ENCODE measurements around the gene QPCTL.
"Not testable (repeated sequence)": the region's sequence is repeated elsewhere in the genome, so short reads cannot be mapped to it uniquely, and the experiment has no call there.

The QPCTL gene

DNA sequence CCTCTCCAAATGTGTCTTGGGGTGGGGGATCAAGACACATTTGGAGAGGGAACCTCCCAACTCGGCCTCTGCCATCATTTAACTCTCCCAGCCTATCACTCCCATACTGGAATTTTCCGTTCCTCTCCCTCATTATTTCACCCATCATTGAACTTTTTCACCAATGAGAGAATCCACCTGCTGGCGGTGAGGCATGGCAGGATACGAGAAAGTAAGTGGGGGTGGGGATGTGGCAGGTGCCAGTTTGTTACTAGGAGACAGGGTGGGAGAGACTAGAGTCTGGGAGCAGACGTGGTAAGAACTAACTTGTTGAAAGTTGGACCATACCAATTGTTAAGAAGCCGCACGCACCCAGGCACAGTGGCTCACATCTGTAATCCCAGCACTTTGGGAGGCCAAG is 17.5 kb upstream of the QPCTL start:
- H3K27me3 ChIP-seq (ENCODE audit: control insufficient read depth in 5 of 5, insufficient read depth in 4 of 5, low read length in 5 of 5): peaks cover 24 to 38% (median 32%) of the 10 kb centered on the region in 5 donors
- H3K36me3 ChIP-seq (ENCODE audit: control insufficient read depth in 5 of 5, insufficient read depth in 5 of 5, low read length in 5 of 5): no peaks in the 10 kb centered on the region
- H3K9ac ChIP-seq (ENCODE audit: low read length in 5 of 5): no peak overlapping the region
- H3K9me3 ChIP-seq (ENCODE audit: control insufficient read depth in 5 of 5, low read length in 5 of 5): no peaks in the 10 kb centered on the region
- H3K4me1 ChIP-seq (ENCODE audit: control insufficient read depth in 5 of 5, insufficient read depth in 5 of 5, low read length in 5 of 5): peaks cover 0 to 22% (median 13%) of the 10 kb centered on the region in 5 donors
- H3K27ac ChIP-seq (ENCODE audit: low read depth, low read length): no peak overlapping the region
- H3K4me3 ChIP-seq (ENCODE audit: low read depth in 1 of 5, low read length in 5 of 5): no peak overlapping the region

DNA sequence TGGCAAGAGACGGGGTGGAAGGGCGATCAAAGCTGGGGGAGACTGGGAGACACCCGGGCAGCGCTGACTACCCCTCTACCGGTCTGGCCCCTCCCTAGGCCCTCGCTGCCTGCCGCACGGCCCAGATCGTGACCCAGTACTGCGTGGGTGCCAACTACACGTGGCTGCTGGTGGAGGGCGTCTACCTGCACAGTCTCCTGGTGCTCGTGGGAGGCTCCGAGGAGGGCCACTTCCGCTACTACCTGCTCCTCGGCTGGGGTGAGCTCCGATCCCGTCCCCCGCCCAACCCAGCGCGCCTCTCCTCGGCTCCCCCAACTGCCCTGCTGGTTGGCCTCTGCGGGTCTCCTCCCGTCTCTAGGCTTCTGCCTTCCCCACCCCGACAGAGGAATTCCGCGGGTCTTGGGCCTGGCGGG is 15.6 kb upstream of the QPCTL start:
- no peak overlapping the region for H3K9ac ChIP-seq (ENCODE audit: low read length in 5 of 5)

DNA sequence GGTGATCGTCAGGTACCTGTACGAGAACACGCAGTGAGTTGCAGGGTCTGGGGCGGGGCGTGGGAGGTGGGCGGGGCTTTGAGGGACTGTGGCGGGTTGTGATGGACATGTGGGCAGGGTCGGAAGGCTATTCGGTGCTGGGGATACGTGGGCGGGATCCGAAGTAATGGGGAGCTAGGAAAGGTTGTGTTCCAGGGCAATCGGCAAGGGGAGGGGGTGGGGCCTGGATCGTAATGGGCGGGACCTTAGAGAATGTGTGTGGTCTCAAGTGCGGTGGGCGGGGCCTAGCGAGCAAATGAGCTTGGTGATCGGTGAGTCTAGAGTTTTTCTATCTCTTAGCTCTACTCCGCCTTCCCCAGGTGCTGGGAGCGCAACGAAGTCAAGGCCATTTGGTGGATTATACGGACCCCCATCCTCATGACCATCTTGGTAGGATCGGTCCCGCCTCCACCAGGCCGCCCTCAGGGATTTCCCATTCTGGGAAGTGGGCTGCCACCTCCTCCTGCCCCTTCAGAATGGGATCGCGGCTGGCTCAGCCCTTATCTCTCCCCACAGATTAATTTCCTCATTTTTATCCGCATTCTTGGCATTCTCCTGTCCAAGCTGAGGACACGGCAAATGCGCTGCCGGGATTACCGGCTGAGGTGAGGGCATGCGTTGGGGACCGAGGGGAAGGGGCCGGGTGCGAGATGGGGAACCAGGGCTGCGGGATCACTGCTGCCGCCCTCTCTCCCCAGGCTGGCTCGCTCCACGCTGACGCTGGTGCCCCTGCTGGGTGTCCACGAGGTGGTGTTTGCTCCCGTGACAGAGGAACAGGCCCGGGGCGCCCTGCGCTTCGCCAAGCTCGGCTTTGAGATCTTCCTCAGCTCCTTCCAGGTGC is 14.9 kb upstream of the QPCTL start:
- H3K4me1 ChIP-seq (ENCODE audit: control insufficient read depth in 5 of 5, insufficient read depth in 5 of 5, low read length in 5 of 5): peaks cover 0 to 27% (median 21%) of the 10 kb centered on the region in 5 donors
- peak overlapping the region in 1 of 5 donors; percentile 7 for H3K9ac ChIP-seq (ENCODE audit: low read length in 5 of 5)
- no peak overlapping the region for H3K27ac ChIP-seq (ENCODE audit: low read depth, low read length)
- no peaks in the 10 kb centered on the region for H3K36me3 ChIP-seq (ENCODE audit: control insufficient read depth in 5 of 5, insufficient read depth in 5 of 5, low read length in 5 of 5)
- H3K27me3 ChIP-seq (ENCODE audit: control insufficient read depth in 5 of 5, insufficient read depth in 4 of 5, low read length in 5 of 5): peaks cover 14 to 28% (median 20%) of the 10 kb centered on the region in 5 donors
- H3K4me3 ChIP-seq (ENCODE audit: low read depth in 1 of 5, low read length in 5 of 5): peak overlapping the region in 2 of 5 donors; percentile 1 to 37
- H3K9me3 ChIP-seq (ENCODE audit: control insufficient read depth in 5 of 5, low read length in 5 of 5): no peaks in the 10 kb centered on the region

More for the DNA sequence above, 15.6 kb upstream of the QPCTL start:
- Histone ChIP-seq H3K27me3 (ENCODE audit: control insufficient read depth in 5 of 5, insufficient read depth in 4 of 5, low read length in 5 of 5) (peaks cover 14 to 28% (median 20%) of the 10 kb centered on the region in 5 donors), H3K36me3 (ENCODE audit: control insufficient read depth in 5 of 5, insufficient read depth in 5 of 5, low read length in 5 of 5) (no peaks in the 10 kb centered on the region), H3K27ac (ENCODE audit: low read depth, low read length) (no peak overlapping the region), H3K4me1 (ENCODE audit: control insufficient read depth in 5 of 5, insufficient read depth in 5 of 5, low read length in 5 of 5) (peaks cover 0 to 23% (median 18%) of the 10 kb centered on the region in 5 donors), H3K9me3 (ENCODE audit: control insufficient read depth in 5 of 5, low read length in 5 of 5) (no peaks in the 10 kb centered on the region), H3K4me3 (ENCODE audit: low read depth in 1 of 5, low read length in 5 of 5) (peak overlapping the region in 1 of 5 donors; percentile 9)

DNA sequence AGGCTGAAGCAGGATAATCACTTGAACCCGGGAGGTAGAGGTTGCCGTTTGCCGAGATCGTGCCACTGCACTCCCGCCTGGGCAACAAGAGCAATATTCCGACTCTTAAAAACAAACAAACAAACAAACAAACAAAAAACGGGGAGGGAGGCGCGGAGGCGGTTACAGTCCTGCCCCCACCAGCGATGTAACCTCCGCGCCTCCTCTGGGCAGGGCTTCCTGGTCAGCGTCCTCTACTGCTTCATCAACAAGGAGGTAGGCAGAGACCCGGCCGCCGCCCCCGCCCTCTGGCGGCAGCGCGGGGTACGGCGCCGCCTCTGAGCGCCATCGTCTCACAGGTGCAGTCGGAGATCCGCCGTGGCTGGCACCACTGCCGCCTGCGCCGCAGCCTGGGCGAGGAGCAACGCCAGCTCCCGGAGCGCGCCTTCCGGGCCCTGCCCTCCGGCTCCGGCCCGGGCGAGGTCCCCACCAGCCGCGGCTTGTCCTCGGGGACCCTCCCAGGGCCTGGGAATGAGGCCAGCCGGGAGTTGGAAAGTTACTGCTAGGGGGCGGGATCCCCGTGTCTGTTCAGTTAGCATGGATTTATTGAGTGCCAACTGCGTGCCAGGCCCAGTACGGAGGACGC is 11.0 kb upstream of the QPCTL start:
- Histone ChIP-seq H3K36me3 (ENCODE audit: control insufficient read depth in 5 of 5, insufficient read depth in 5 of 5, low read length in 5 of 5) (peaks cover 0 to 24% (median 18%) of the 10 kb centered on the region in 5 donors), H3K9ac (ENCODE audit: low read length in 5 of 5) (peak overlapping the region in 4 of 5 donors; percentile 7 to 56 (median 42)), H3K27ac (ENCODE audit: low read depth, low read length) (peak overlapping the region; percentile 10), H3K4me1 (ENCODE audit: control insufficient read depth in 5 of 5, insufficient read depth in 5 of 5, low read length in 5 of 5) (peaks cover 0 to 27% (median 21%) of the 10 kb centered on the region in 5 donors), H3K9me3 (ENCODE audit: control insufficient read depth in 5 of 5, low read length in 5 of 5) (no peaks in the 10 kb centered on the region), H3K4me3 (ENCODE audit: low read depth in 1 of 5, low read length in 5 of 5) (peak overlapping the region in 4 of 5 donors; percentile 50 to 55 (median 51)), H3K27me3 (ENCODE audit: control insufficient read depth in 5 of 5, insufficient read depth in 4 of 5, low read length in 5 of 5) (peaks cover 11 to 20% (median 18%) of the 10 kb centered on the region in 5 donors)

DNA sequence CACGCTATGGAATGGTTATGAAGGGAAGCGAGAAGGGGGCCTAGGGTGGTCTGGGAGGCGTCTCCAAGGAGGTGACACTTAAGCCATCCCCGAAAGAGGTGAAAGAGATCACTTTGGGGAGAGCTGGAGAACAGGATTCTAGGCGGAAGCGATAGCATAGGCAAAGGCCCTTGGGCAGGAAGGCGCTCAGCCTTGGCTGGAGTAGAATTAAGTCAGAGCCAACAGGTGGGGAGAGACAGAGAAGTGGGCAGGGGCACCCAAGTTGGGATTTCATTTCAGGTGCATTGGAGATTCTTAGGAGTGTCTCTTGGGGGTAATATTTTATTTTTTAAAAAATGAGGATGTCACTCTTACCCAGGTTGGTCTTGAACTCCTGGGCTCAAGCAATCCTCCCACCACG is 10.3 kb upstream of the QPCTL start:
- Histone ChIP-seq H3K4me1 (ENCODE audit: control insufficient read depth in 5 of 5, insufficient read depth in 5 of 5, low read length in 5 of 5) (peaks cover 0 to 22% (median 21%) of the 10 kb centered on the region in 5 donors), H3K4me3 (ENCODE audit: low read depth in 1 of 5, low read length in 5 of 5) (peak overlapping the region in 2 of 5 donors; percentile 50 to 52), H3K27ac (ENCODE audit: low read depth, low read length) (peak overlapping the region; percentile 10), H3K36me3 (ENCODE audit: control insufficient read depth in 5 of 5, insufficient read depth in 5 of 5, low read length in 5 of 5) (peaks cover 0 to 28% (median 22%) of the 10 kb centered on the region in 5 donors), H3K27me3 (ENCODE audit: control insufficient read depth in 5 of 5, insufficient read depth in 4 of 5, low read length in 5 of 5) (peaks cover 10 to 16% (median 14%) of the 10 kb centered on the region in 5 donors), H3K9ac (ENCODE audit: low read length in 5 of 5) (peak overlapping the region in 4 of 5 donors; percentile 7 to 56 (median 42)), H3K9me3 (ENCODE audit: control insufficient read depth in 5 of 5, low read length in 5 of 5) (no peaks in the 10 kb centered on the region)

DNA sequence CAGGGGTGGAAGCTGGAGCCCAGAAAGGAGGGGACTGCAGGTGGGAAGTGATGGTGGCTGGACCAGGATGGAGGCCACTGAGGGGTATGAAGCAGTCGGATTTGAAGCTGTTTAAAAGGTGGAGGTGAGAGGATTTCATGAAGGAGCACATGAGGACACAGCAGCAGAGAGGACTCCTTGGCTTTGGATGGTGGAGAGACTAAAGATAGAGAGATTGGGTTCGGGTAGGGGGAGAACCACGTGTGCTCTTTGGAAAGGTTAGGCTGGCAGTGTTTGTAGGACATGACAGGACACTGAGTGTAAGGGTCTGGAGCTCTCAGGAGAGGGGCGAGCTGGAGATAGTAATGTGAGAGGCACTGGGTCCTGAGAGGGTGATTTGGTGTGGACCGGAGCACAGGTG is 9.6 kb upstream of the QPCTL start:
- H3K27ac ChIP-seq (ENCODE audit: low read depth, low read length): no peak overlapping the region
- H3K9ac ChIP-seq (ENCODE audit: low read length in 5 of 5): no peak overlapping the region
- no peak overlapping the region for H3K4me3 ChIP-seq (ENCODE audit: low read depth in 1 of 5, low read length in 5 of 5)
- no peaks in the 10 kb centered on the region for H3K9me3 ChIP-seq (ENCODE audit: control insufficient read depth in 5 of 5, low read length in 5 of 5)
- peaks cover 0 to 15% (median 14%) of the 10 kb centered on the region in 5 donors for H3K4me1 ChIP-seq (ENCODE audit: control insufficient read depth in 5 of 5, insufficient read depth in 5 of 5, low read length in 5 of 5)
- peaks cover 0 to 36% (median 30%) of the 10 kb centered on the region in 5 donors for H3K36me3 ChIP-seq (ENCODE audit: control insufficient read depth in 5 of 5, insufficient read depth in 5 of 5, low read length in 5 of 5)
- peaks cover 4 to 10% (median 9%) of the 10 kb centered on the region in 5 donors for H3K27me3 ChIP-seq (ENCODE audit: control insufficient read depth in 5 of 5, insufficient read depth in 4 of 5, low read length in 5 of 5)

DNA sequence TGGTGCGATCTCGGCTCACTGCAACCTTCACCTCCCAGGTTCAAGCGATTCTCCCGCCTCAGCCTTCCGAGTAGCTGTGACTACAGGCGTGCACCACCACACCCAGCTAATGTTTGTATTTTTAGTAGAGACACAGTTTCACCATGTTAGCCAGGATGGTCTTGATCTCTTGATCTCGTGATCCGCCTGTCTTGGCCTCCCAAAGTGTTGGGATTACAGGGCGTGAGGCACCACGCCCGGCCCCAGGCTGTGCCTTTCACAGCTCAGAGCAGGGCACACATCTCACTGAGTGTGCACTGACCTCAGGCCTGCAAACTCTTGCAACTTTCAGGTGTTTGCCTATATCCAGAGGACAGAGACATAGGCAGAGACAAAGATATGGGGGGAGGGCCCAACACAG is 7.4 kb upstream of the QPCTL start:
- not testable (repeated sequence) for H3K27ac ChIP-seq (ENCODE audit: low read depth, low read length); H3K27me3 ChIP-seq (ENCODE audit: control insufficient read depth in 5 of 5, insufficient read depth in 4 of 5, low read length in 5 of 5); H3K9ac ChIP-seq (ENCODE audit: low read length in 5 of 5); H3K4me3 ChIP-seq (ENCODE audit: low read depth in 1 of 5, low read length in 5 of 5); H3K9me3 ChIP-seq (ENCODE audit: control insufficient read depth in 5 of 5, low read length in 5 of 5)
- Histone ChIP-seq H3K36me3 (ENCODE audit: control insufficient read depth in 5 of 5, insufficient read depth in 5 of 5, low read length in 5 of 5) (peaks cover 0 to 42% (median 38%) of the 10 kb centered on the region in 5 donors), H3K4me1 (ENCODE audit: control insufficient read depth in 5 of 5, insufficient read depth in 5 of 5, low read length in 5 of 5) (peaks cover 0 to 13% (median 11%) of the 10 kb centered on the region in 5 donors)

DNA sequence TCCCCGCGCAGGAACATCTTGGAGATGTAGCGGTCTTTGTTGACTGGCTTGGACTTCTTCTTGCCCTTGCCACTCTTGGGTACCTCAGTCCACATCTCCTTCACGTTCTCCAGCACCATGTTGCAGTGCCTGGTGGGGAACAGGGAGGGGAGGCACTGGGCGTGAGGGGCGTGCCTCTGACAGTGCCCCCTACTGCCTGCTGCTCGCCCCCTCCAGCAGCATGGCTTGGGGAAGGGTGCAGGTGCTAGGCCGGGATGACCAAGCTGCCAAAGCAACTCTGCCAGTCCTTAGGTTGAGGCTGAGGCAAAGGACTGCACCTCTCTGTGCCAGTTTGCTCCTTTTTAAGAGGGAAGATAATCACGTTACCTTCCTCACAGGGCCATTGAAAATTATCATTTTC is 4.9 kb upstream of the QPCTL start:
- H3K9me3 ChIP-seq (ENCODE audit: control insufficient read depth in 5 of 5, low read length in 5 of 5): no peaks in the 10 kb centered on the region
- no peaks in the 10 kb centered on the region for H3K27me3 ChIP-seq (ENCODE audit: control insufficient read depth in 5 of 5, insufficient read depth in 4 of 5, low read length in 5 of 5)
- H3K4me1 ChIP-seq (ENCODE audit: control insufficient read depth in 5 of 5, insufficient read depth in 5 of 5, low read length in 5 of 5): peaks cover 2 to 19% (median 9%) of the 10 kb centered on the region in 5 donors
- H3K4me3 ChIP-seq (ENCODE audit: low read depth in 1 of 5, low read length in 5 of 5): no peak overlapping the region
- no peak overlapping the region for H3K9ac ChIP-seq (ENCODE audit: low read length in 5 of 5)
- H3K27ac ChIP-seq (ENCODE audit: low read depth, low read length): no peak overlapping the region
- peaks cover 0 to 42% (median 38%) of the 10 kb centered on the region in 5 donors for H3K36me3 ChIP-seq (ENCODE audit: control insufficient read depth in 5 of 5, insufficient read depth in 5 of 5, low read length in 5 of 5)

DNA sequence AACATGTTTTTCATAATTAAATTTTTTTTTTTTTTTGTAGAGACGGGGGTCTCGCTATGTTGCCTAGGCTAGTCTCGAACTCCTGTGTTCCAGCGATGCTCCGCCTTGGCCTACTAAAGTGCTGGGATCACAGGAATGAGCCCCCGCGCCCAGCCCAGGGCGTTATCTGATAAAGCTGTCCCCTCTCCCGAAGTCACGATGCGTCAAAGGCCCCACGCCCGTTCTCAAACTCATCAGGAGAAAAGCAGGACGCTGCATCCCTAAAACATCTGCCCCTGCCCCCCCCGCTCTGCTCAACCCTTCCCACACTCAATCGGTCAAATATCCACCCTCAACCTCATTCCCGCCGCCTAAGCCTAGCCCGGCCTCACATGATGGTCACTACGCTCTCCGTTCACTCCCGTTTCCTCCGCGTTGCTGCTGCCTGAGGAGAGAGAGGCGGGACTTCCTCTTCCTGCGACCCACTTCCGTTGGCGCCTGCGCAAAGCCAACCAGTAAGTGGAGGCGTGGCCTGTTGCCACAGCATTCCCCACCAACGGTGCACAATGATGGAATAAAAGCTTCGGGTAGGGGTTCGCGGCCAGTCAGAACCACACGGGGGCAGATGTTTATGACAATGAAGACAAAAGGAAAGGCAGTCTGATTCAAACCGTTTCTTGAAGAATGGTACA is 815 bp upstream of the QPCTL start, which contains the start of gene SNRPD2:
SNRPD2 (minus strand) TSS at position 438 of the 671 bp plus-strand sequence; CDS start at position 373, 65 bp downstream.
- Histone ChIP-seq H3K27me3 (ENCODE audit: control insufficient read depth in 5 of 5, insufficient read depth in 4 of 5, low read length in 5 of 5) (no peaks in the 10 kb centered on the region), H3K27ac (ENCODE audit: low read depth, low read length) (peak within 1 kb of the TSS; percentile 93), H3K9me3 (ENCODE audit: control insufficient read depth in 5 of 5, low read length in 5 of 5) (no peaks in the 10 kb centered on the region), H3K9ac (ENCODE audit: low read length in 5 of 5) (peak within 1 kb of the TSS; percentile 35 to 90 (median 88)), H3K4me1 (ENCODE audit: control insufficient read depth in 5 of 5, insufficient read depth in 5 of 5, low read length in 5 of 5) (peaks cover 2 to 30% (median 20%) of the 10 kb centered on the region in 5 donors), H3K4me3 (ENCODE audit: low read depth in 1 of 5, low read length in 5 of 5) (peak within 1 kb of the TSS; percentile 83 to 92 (median 88)), H3K36me3 (ENCODE audit: control insufficient read depth in 5 of 5, insufficient read depth in 5 of 5, low read length in 5 of 5) (peaks cover 0 to 23% (median 17%) of the 10 kb centered on the region in 5 donors)
